A549 (cell line): ENCODE data around the gene MYO5C. TPM values are rescaled to one million over a fixed set of nuclear protein-coding genes. Genes with fewer than 3 reads are reported as not detected.

Experiments used
- ATAC-seq, 2 experiments: fragments of 200-7000 bp in 1 of 2; fragments of >200 bp in 1 of 2; cut with Nextera tagmentation in 1 of 2; cut with Tn5 transposase in 1 of 2; 3 replicates each; pipeline versions ENCODE4 v1.8.0 to v1.9.1; 2018 to 2020; ENCODE audit warnings: mild to moderate bottlenecking in 1 of 2, moderate library complexity in 1 of 2
- CTCF ChIA-PET: fragments of 300-600 bp; sonication (Branson Sonifier 250); formaldehyde crosslinking; extraction: SDS; loops from one replicate; lab custom pipeline; 2021; ENCODE audit warnings: antibody characterized with exemption, inconsistent platforms; lab: Yijun Ruan, JAX
- POLR2A ChIA-PET: fragments of 350-600 bp; formaldehyde crosslinking; extraction: SDS; loops from one replicate; lab custom pipeline; 2021; ENCODE audit warnings: antibody characterized with exemption, inconsistent platforms; lab: Yijun Ruan, JAX
- DNase-seq, 2 experiments: peaks; one replicate each; pipeline versions ENCODE4 v3.0.0 to v3.0.0-alpha.2; 2011 to 2016; ENCODE audit warnings: low read depth in 1 of 2, low spot score in 1 of 2
- FAIRE-seq: peaks from 2 replicates; lab custom pipeline; 2011; peaks lifted over from hg19 to GRCh38; lab: Jason Lieb, UNC
- H3K27ac ChIP-seq, 2 experiments: fragments of >200 bp; sonication (Bioruptor Twin); formaldehyde crosslinking; 3 replicates each; pipeline ENCODE4 v1.5.1; 2016 to 2017
- H3K4me1 ChIP-seq: fragments of >200 bp; sonication (Bioruptor Twin); formaldehyde crosslinking; 3 replicates; pipeline ENCODE4 v1.6.1; 2016
- H3K4me2 ChIP-seq: fragments of >200 bp; sonication (Bioruptor Twin); formaldehyde crosslinking; 3 replicates; pipeline ENCODE4 v1.6.1; 2016
- H3K4me3 ChIP-seq: fragments of >200 bp; sonication (Bioruptor Twin); formaldehyde crosslinking; 3 replicates; pipeline ENCODE4 v1.5.1; 2016
- H3K9me3 ChIP-seq: fragments of >200 bp; sonication (Bioruptor Twin); formaldehyde crosslinking; 3 replicates; pipeline ENCODE4 v1.6.1; 2016
- BHLHE40 ChIP-seq: IDR thresholded peaks from 2 replicates; pipeline ENCODE4 v1.6.1; 2012; ENCODE audit warnings: low read depth, low read length, inconsistent platforms
- CBX2 ChIP-seq: fragments of 200-600 bp; sonication (generic); IDR thresholded peaks from 2 replicates; pipeline ENCODE4 v1.6.1; 2016; ENCODE audit warnings: low read depth, mild to moderate bottlenecking, borderline replicate concordance
- CHD4 ChIP-seq: fragments of 200-600 bp; sonication (generic); IDR thresholded peaks from 2 replicates; pipeline ENCODE4 v1.6.1; 2016; ENCODE audit warnings: antibody characterized with exemption, mild to moderate bottlenecking, borderline replicate concordance
- EHF ChIP-seq: fragments of 250-450 bp; sonication (Bioruptor Pico); IDR thresholded peaks from 2 replicates; pipeline ENCODE4 v1.5.0; 2020; ENCODE audit warnings: mild to moderate bottlenecking
- EHMT2 ChIP-seq: fragments of 200-600 bp; sonication (generic); IDR thresholded peaks from 2 replicates; pipeline ENCODE4 v1.6.1; 2016; ENCODE audit warnings: antibody characterized with exemption, low read depth, mild to moderate bottlenecking, moderate library complexity
- ESRRA ChIP-seq: fragments of 150-350 bp; IDR thresholded peaks from 2 replicates; pipeline ENCODE4 v1.6.1; 2014; ENCODE audit warnings: mild to moderate bottlenecking, low read length, borderline replicate concordance
- FOSB ChIP-seq: fragments of 250-450 bp; sonication (Bioruptor Pico); IDR thresholded peaks from 2 replicates; pipeline ENCODE4 v1.5.0; 2020; ENCODE audit warnings: mild to moderate bottlenecking, moderate library complexity
- GATA3 ChIP-seq: IDR thresholded peaks from 2 replicates; pipeline ENCODE4 v1.6.1; 2012; ENCODE audit warnings: borderline replicate concordance
- HOXA7 ChIP-seq: fragments of 250-450 bp; sonication (Bioruptor Pico); IDR thresholded peaks from 2 replicates; pipeline ENCODE4 v1.5.0; 2020; ENCODE audit warnings: mild to moderate bottlenecking, moderate library complexity
- HOXB5 ChIP-seq: fragments of 250-450 bp; sonication (Bioruptor Pico); IDR thresholded peaks from 2 replicates; pipeline ENCODE4 v1.5.0; 2020; ENCODE audit warnings: mild to moderate bottlenecking, moderate library complexity
- JUNB ChIP-seq: fragments of >200 bp; sonication (Bioruptor Twin); formaldehyde crosslinking; IDR thresholded peaks from 2 replicates; pipeline ENCODE4 v1.6.1; 2016
- KDM1A ChIP-seq: fragments of 200-600 bp; sonication (generic); IDR thresholded peaks from 2 replicates; pipeline ENCODE4 v1.6.1; 2016; ENCODE audit warnings: low read depth, mild to moderate bottlenecking
- KDM5A ChIP-seq: fragments of 200-600 bp; sonication (generic); IDR thresholded peaks from 2 replicates; pipeline ENCODE4 v1.6.1; 2016; ENCODE audit warnings: antibody characterized with exemption, mild to moderate bottlenecking
- MAFK ChIP-seq: fragments of 450-650 bp; IDR thresholded peaks from 2 replicates; pipeline ENCODE4 v1.6.1; 2014; ENCODE audit not compliant: partially characterized antibody
- MYC ChIP-seq: IDR thresholded peaks from 2 replicates; pipeline ENCODE4 v1.6.1; 2012; ENCODE audit warnings: mild to moderate bottlenecking, inconsistent platforms, low read length, improper control_type of control experiment, borderline replicate concordance
- NFE2L2 ChIP-seq: fragments of 150-350 bp; conservative IDR thresholded peaks from 2 replicates; pipeline ENCODE4 v1.6.1; 2014; ENCODE audit warnings: low read length
- NPAS2 ChIP-seq: fragments of 250-450 bp; sonication (Bioruptor Pico); IDR thresholded peaks from 2 replicates; pipeline ENCODE4 v1.8.0; 2022; ENCODE audit warnings: mild to moderate bottlenecking, moderate library complexity, borderline replicate concordance
- PHF8 ChIP-seq: fragments of 200-600 bp; sonication (generic); IDR thresholded peaks from 2 replicates; pipeline ENCODE4 v1.6.1; 2016; ENCODE audit warnings: low read depth, mild to moderate bottlenecking, antibody characterized with exemption, moderate library complexity, borderline replicate concordance
- RCOR1 ChIP-seq: fragments of 150-350 bp; IDR thresholded peaks from 2 replicates; pipeline ENCODE4 v1.6.1; 2014; ENCODE audit warnings: antibody characterized with exemption, low read length, low read depth
- RFX5 ChIP-seq: fragments of 450-650 bp; IDR thresholded peaks from 2 replicates; pipeline ENCODE4 v1.7.1; 2014; ENCODE audit warnings: antibody characterized with exemption, mild to moderate bottlenecking, moderate library complexity
- RNF2 ChIP-seq: fragments of 200-600 bp; sonication (generic); IDR thresholded peaks from 2 replicates; pipeline ENCODE4 v1.6.1; 2016; ENCODE audit warnings: low read depth, mild to moderate bottlenecking, antibody characterized with exemption, moderate library complexity, borderline replicate concordance
- SMC3 ChIP-seq: fragments of >200 bp; sonication (Bioruptor Twin); formaldehyde crosslinking; IDR thresholded peaks from 3 replicates; pipeline ENCODE4 v1.6.1; 2018; ENCODE audit warnings: inconsistent platforms
- ZFP36 ChIP-seq: fragments of 450-650 bp; IDR thresholded peaks from 2 replicates; pipeline ENCODE4 v1.6.1; 2014; ENCODE audit warnings: borderline replicate concordance; ENCODE audit not compliant: partially characterized antibody
- WGBS: methylation state at CpG from one replicate; pipeline ENCODE4 v1.1.6; 2017; ENCODE audit errors: missing lambda C conversion rate; 5-methylcytosine and 5-hydroxymethylcytosine counted together
- polyA plus RNA-seq, 4 experiments: library from polyadenylated mRNA; depleted of rRNA in 3 of 4; stranded (reverse); fragments of >200 nt; fragmentation: RNase III in 1 of 4; extraction: RNeasy Plus Mini Kit Qiagen cat#74134 plus additional on column Dnase treatment in 1 of 4; gene quantifications; 2 replicates in 3 of 4; 3 replicates in 1 of 4; pipeline ENCODE4 v1.2.3, GENCODE V29; 2011 to 2017
- TF ChIP-seq, protein P1 (sequence below): IDR thresholded peaks from 2 replicates; pipeline ENCODE4 v1.6.1; 2012; ENCODE audit warnings: low read depth, borderline replicate concordance
- TF ChIP-seq, protein P2 (sequence below): fragments of 200-600 bp; sonication (generic); IDR thresholded peaks from 2 replicates; pipeline ENCODE4 v1.6.1; 2016; ENCODE audit warnings: antibody characterized with exemption, mild to moderate bottlenecking, moderate library complexity
- TF ChIP-seq, protein P3 (sequence below): IDR thresholded peaks from 2 replicates; pipeline ENCODE4 v1.6.1; 2012
- TF ChIP-seq, protein P4 (sequence below): fragments of 250-450 bp; sonication (Bioruptor Pico); IDR thresholded peaks from 2 replicates; pipeline ENCODE4 v1.5.0; 2020; ENCODE audit warnings: low read depth, mild to moderate bottlenecking, moderate library complexity
- TF ChIP-seq, protein P5 (sequence below): fragments of 150-350 bp; IDR thresholded peaks from 2 replicates; pipeline ENCODE4 v1.6.1; 2014; ENCODE audit warnings: low read depth, mild to moderate bottlenecking, low read length

MYO5C gene
- polyA plus RNA-seq, 2 of the 4 experiments (the other 2 are of a cell fraction), result 6.2 to 27.6 TPM

DNA sequence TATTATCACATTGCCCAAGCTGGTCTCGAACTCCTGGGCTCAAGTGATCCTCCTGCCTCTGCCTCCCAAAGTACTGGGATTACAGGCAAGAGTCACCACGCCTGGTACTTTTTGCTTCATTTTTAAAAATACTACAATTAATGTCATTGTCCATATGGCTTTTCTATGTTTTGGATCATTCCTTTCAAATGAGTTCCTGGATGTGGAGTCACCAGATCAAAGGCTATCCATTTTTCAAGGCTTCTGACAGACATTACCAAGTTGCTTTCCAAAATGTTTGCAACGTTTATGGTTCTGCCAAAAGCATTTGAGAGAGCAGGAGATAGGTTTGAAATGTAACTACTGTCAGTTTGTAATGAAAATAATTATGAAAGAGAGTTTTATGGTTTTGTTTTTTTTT is 148.8 kb downstream of the MYO5C start:
- no peak for FAIRE-seq
- ChIA-PET POLR2A (no interaction called here), CTCF (interaction anchor here (0.6 to 1.6 kb wide), 6 partner anchors 8 to 618 kb away, joined by 3 to 5 read pairs (median 4); no protein-coding TSS in a partner anchor)

DNA sequence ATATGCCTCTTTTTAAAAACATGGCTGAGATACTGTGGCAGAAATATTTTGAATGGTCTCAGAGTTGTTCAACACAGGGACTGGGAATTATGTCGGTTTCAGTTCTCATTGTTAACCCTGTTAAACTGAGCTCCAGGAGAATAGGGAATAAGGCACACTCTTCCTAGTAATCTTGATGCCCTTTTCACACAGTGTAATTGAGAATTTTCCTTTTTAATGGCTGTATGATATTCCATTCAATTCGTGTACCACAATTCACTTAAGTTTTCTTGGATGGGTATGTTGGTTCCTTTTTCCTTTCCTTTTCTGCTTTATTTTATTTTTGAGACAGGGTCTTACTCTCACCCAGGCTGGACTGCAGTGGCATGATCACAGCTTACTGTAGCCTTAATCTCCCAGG is 149.3 kb downstream of the MYO5C start:
- ATAC-seq (no peak), DNase-seq (no peak), FAIRE-seq (no peak)
- ChIA-PET POLR2A (no interaction called here), CTCF (interaction anchor here (0.7 to 1.4 kb wide), 4 partner anchors 15 to 619 kb away, joined by 3 to 4 read pairs (median 4); no protein-coding TSS in a partner anchor)
- 98% methylated on average over 2 of the region's 2 CpGs for WGBS
- H3K9me3 ChIP-seq, result peaks cover 12% of the 10 kb centered on the region; the same call in 2 of the 3 replicates
- peaks cover 18% of the 10 kb centered on the region for H3K4me1 ChIP-seq
- H3K27ac ChIP-seq, result no peak overlapping the region
- H3K4me2 ChIP-seq, result no peak overlapping the region
- TF ChIP-seq KDM1A, result 0 out of 2 replicates have a peak, but pooled peaks have one; percentile 26
- TF ChIP-seq BHLHE40, result no peak
- no peak overlapping the region for H3K4me3 ChIP-seq

More for the DNA sequence above, 148.8 kb downstream of the MYO5C start:
- WGBS, result 67% methylated on average over 3 of the region's 3 CpGs
- H3K4me3 ChIP-seq, result no peak overlapping the region
- peaks cover 12% of the 10 kb centered on the region; the same call in 2 of the 3 replicates for H3K9me3 ChIP-seq
- DNase-seq (no peak), ATAC-seq (no peak)
- TF ChIP-seq RCOR1 (no peak), MYC (no peak), SMC3 (no peak), CBX2 (no peak), HOXA7 (CRISPR knock-in tag) (no peak), KDM5A (no peak), FOSB (CRISPR knock-in tag) (no peak), RFX5 (no peak), PHF8 (no peak), NPAS2 (CRISPR knock-in tag) (no peak), CHD4 (no peak), EHMT2 (no peak)
- TF ChIP-seq, protein P1, sequence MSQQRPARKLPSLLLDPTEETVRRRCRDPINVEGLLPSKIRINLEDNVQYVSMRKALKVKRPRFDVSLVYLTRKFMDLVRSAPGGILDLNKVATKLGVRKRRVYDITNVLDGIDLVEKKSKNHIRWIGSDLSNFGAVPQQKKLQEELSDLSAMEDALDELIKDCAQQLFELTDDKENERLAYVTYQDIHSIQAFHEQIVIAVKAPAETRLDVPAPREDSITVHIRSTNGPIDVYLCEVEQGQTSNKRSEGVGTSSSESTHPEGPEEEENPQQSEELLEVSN, result no peak
- TF ChIP-seq, protein P2, sequence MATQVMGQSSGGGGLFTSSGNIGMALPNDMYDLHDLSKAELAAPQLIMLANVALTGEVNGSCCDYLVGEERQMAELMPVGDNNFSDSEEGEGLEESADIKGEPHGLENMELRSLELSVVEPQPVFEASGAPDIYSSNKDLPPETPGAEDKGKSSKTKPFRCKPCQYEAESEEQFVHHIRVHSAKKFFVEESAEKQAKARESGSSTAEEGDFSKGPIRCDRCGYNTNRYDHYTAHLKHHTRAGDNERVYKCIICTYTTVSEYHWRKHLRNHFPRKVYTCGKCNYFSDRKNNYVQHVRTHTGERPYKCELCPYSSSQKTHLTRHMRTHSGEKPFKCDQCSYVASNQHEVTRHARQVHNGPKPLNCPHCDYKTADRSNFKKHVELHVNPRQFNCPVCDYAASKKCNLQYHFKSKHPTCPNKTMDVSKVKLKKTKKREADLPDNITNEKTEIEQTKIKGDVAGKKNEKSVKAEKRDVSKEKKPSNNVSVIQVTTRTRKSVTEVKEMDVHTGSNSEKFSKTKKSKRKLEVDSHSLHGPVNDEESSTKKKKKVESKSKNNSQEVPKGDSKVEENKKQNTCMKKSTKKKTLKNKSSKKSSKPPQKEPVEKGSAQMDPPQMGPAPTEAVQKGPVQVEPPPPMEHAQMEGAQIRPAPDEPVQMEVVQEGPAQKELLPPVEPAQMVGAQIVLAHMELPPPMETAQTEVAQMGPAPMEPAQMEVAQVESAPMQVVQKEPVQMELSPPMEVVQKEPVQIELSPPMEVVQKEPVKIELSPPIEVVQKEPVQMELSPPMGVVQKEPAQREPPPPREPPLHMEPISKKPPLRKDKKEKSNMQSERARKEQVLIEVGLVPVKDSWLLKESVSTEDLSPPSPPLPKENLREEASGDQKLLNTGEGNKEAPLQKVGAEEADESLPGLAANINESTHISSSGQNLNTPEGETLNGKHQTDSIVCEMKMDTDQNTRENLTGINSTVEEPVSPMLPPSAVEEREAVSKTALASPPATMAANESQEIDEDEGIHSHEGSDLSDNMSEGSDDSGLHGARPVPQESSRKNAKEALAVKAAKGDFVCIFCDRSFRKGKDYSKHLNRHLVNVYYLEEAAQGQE, result no peak
- no peak overlapping the region for H3K27ac ChIP-seq
- no peak overlapping the region for H3K4me2 ChIP-seq
- peaks cover 18% of the 10 kb centered on the region for H3K4me1 ChIP-seq

DNA sequence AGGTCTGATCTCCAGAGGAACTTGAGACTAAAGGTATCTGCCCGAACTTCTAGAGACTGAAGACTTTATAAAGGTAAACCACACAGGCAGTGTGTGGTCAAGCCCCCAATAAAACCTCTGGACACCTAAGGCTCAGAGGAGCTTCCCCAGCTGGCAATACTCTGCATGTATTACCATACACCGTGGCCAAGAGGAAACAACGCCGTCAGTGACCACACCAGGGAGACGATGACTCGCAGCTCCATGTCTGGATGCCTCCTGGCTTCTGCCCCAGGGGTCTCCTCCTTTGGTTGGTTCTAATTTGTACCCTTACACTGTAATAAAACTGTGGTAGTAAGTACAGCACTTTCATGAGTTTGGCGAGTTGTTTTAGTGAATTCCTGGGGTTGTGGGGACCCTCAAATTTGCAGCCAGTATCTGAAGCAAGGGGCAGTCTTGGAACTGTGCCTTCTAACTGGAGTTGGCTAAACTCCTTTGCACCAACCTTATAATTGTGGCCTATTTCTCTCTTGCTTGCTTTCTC is 150.9 kb downstream of the MYO5C start:
- WGBS, result 62% methylated on average over 7 of the region's 7 CpGs
- peaks cover 25% of the 10 kb centered on the region for H3K4me1 ChIP-seq
- CTCF ChIA-PET, result interaction anchor here (1.2 to 1.8 kb wide), 2 partner anchors 12 to 66 kb away, joined by 3 to 8 read pairs; no protein-coding TSS in a partner anchor
- DNase-seq (peak in 1 of 2 experiments; percentile 56), ATAC-seq (peak; percentile 34 to 45; a peak in 3 of 6 replicates), FAIRE-seq (no peak)
- POLR2A ChIA-PET, result interaction anchor here (0.9 kb wide), 1 partner anchor 270 kb away, joined by 4 read pairs; no protein-coding TSS in a partner anchor
- H3K4me2 ChIP-seq, result peak overlapping the region; percentile 27; the same call in 1 of the 3 replicates
- peaks cover 12% of the 10 kb centered on the region; the same call in 2 of the 3 replicates for H3K9me3 ChIP-seq
- no peak overlapping the region; the same call in 2 of the 3 replicates for H3K4me3 ChIP-seq
- TF ChIP-seq JUNB (no peak), ZFP36 (no peak), MAFK (no peak), FOSB (CRISPR knock-in tag) (no peak), NFE2L2 (no peak), KDM5A (no peak), RNF2 (no peak), EHF (no peak), RCOR1 (no peak), ESRRA (no peak), HOXB5 (CRISPR knock-in tag) (no peak), GATA3 (no peak)
- TF ChIP-seq, protein P3, sequence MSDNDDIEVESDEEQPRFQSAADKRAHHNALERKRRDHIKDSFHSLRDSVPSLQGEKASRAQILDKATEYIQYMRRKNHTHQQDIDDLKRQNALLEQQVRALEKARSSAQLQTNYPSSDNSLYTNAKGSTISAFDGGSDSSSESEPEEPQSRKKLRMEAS, result no peak
- TF ChIP-seq, protein P4, sequence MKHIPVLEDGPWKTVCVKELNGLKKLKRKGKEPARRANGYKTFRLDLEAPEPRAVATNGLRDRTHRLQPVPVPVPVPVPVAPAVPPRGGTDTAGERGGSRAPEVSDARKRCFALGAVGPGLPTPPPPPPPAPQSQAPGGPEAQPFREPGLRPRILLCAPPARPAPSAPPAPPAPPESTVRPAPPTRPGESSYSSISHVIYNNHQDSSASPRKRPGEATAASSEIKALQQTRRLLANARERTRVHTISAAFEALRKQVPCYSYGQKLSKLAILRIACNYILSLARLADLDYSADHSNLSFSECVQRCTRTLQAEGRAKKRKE, result no peak
- TF ChIP-seq, protein P5, sequence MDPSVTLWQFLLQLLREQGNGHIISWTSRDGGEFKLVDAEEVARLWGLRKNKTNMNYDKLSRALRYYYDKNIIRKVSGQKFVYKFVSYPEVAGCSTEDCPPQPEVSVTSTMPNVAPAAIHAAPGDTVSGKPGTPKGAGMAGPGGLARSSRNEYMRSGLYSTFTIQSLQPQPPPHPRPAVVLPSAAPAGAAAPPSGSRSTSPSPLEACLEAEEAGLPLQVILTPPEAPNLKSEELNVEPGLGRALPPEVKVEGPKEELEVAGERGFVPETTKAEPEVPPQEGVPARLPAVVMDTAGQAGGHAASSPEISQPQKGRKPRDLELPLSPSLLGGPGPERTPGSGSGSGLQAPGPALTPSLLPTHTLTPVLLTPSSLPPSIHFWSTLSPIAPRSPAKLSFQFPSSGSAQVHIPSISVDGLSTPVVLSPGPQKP, result no peak
- H3K27ac ChIP-seq, result peak overlapping the region; percentile 42 to 62
